Hepatocyte (in vitro differentiated cells): ENCODE measurements around the gene ALG3. TPM values are rescaled to one million over a fixed set of nuclear protein-coding genes. Genes with fewer than 3 reads are reported as not detected.

Experiments
- microRNA counts: library from miRNA; unstranded; fragments of <30 nt; microRNA quantifications from one replicate; lab custom pipeline; 2017
- microRNA-seq: library from miRNA; unstranded; fragments of <30 nt; microRNA quantifications from one replicate; pipeline ENCODE4, GENCODE V29; 2017
- polyA plus RNA-seq: library from polyadenylated mRNA; unstranded; fragments of >200 nt; fragmentation: Nextera tagmentation; extraction: Ambion mirVana; gene quantifications from 2 replicates; pipeline ENCODE4 v1.2.1, GENCODE V29; 2016
- small RNA-seq: library from RNA; depleted of rRNA; stranded (forward); fragments of <200 nt; gene quantifications from one replicate; pipeline ENCODE3, GENCODE V24; 2014
- total RNA-seq: library from RNA; depleted of rRNA; stranded (reverse); fragments of >200 nt; gene quantifications from 2 replicates; pipeline ENCODE4 v1.2.3, GENCODE V29; 2014

The ALG3 gene
- total and polyA plus RNA-seq, 2 experiments from 2014 or later: 52.3 to 122 TPM

MicroRNAs encoded within 50 kb of the gene (microRNA counts, 767-probe panel; counts per million panel counts)
- not detected for microRNA hsa-miR-1224-3p (lab: Ali Mortazavi, UCI)
- microRNA hsa-miR-1224-5p (lab: Ali Mortazavi, UCI): not detected

Small RNAs within 50 kb of the gene (microRNA-seq; reads per million reads assigned to microRNA genes)
- 38.9 reads per million, percentile 49 among the genes with 10 or more reads in this experiment for gene MIR1224

Small RNAs within 50 kb of the gene (small RNA-seq; reads per million reads assigned to genes)
- 0.59 reads per million, percentile 48 among the genes with 10 or more reads in this experiment for gene MIR1224

Other genes with a start within 250 kb of the ALG3 start
- gene ABCC5, start 231.1 kb downstream of the ALG3 start, total RNA-seq: 27.1 and 27.8 TPM in 2 replicates
- gene ABCC5, start 231.1 kb downstream of the ALG3 start, polyA plus RNA-seq: 36.5 and 41.4 TPM in 2 replicates
- gene HTR3D, start 217.2 kb downstream of the ALG3 start, total RNA-seq: not detected in 2 replicates
- gene HTR3D, start 217.2 kb downstream of the ALG3 start, polyA plus RNA-seq: not detected in 2 replicates
- gene HTR3C, start 195.9 kb downstream of the ALG3 start, total RNA-seq: not detected in 2 replicates
- gene HTR3C, start 195.9 kb downstream of the ALG3 start, polyA plus RNA-seq: not detected in 2 replicates
- gene HTR3E, start 151.9 kb downstream of the ALG3 start, total RNA-seq: not detected in 2 replicates
- gene HTR3E, start 151.9 kb downstream of the ALG3 start, polyA plus RNA-seq: not detected in 2 replicates
- 34.6 and 35.0 TPM in 2 replicates for gene EIF2B5, start 113.6 kb downstream of the ALG3 start, total RNA-seq
- 35.6 and 41.0 TPM in 2 replicates for gene EIF2B5, start 113.6 kb downstream of the ALG3 start, polyA plus RNA-seq
- gene DVL3, start 93.6 kb downstream of the ALG3 start, total RNA-seq: 45.9 and 49.1 TPM in 2 replicates
- 121 and 154 TPM in 2 replicates for gene DVL3, start 93.6 kb downstream of the ALG3 start, polyA plus RNA-seq
- 222 and 243 TPM in 2 replicates for gene AP2M1, start 74.1 kb downstream of the ALG3 start, total RNA-seq
- gene AP2M1, start 74.1 kb downstream of the ALG3 start, polyA plus RNA-seq: 389 and 436 TPM in 2 replicates
- gene ABCF3, start 62.8 kb downstream of the ALG3 start, total RNA-seq: 31.6 and 33.1 TPM in 2 replicates
- gene ABCF3, start 62.8 kb downstream of the ALG3 start, polyA plus RNA-seq: 62.7 and 68.8 TPM in 2 replicates
- gene VWA5B2, start 19.4 kb downstream of the ALG3 start, total RNA-seq: 0.40 and 3.2 TPM in 2 replicates
- 1.0 and 1.5 TPM in 2 replicates for gene VWA5B2, start 19.4 kb downstream of the ALG3 start, polyA plus RNA-seq
- 8.4 and 9.8 TPM in 2 replicates for gene EEF1AKMT4, start 710 bp upstream of the ALG3 start, total RNA-seq
- gene EEF1AKMT4, start 710 bp upstream of the ALG3 start, polyA plus RNA-seq: 13.5 and 16.5 TPM in 2 replicates
- not detected in 2 replicates for gene CAMK2N2, start 12.6 kb upstream of the ALG3 start, total RNA-seq
- 0.11 and 0.30 TPM in 2 replicates for gene CAMK2N2, start 12.6 kb upstream of the ALG3 start, polyA plus RNA-seq
- gene ECE2, start 27.1 kb upstream of the ALG3 start, total RNA-seq: not detected in 2 replicates
- not detected in 2 replicates for gene ECE2, start 27.1 kb upstream of the ALG3 start, polyA plus RNA-seq
- 221 and 232 TPM in 2 replicates for gene PSMD2, start 50.3 kb upstream of the ALG3 start, total RNA-seq
- gene PSMD2, start 50.3 kb upstream of the ALG3 start, polyA plus RNA-seq: 241 and 268 TPM in 2 replicates
- gene EIF4G1, start 65.6 kb upstream of the ALG3 start, total RNA-seq: 206 and 254 TPM in 2 replicates
- gene EIF4G1, start 65.6 kb upstream of the ALG3 start, polyA plus RNA-seq: 200 and 204 TPM in 2 replicates
- gene FAM131A, start 88.6 kb upstream of the ALG3 start, total RNA-seq: 12.6 and 17.7 TPM in 2 replicates
- gene FAM131A, start 88.6 kb upstream of the ALG3 start, polyA plus RNA-seq: 10.2 and 12.2 TPM in 2 replicates
- gene CLCN2, start 112.6 kb upstream of the ALG3 start, total RNA-seq: 11.8 and 12.3 TPM in 2 replicates
- gene CLCN2, start 112.6 kb upstream of the ALG3 start, polyA plus RNA-seq: 11.9 and 12.8 TPM in 2 replicates
- gene POLR2H, start 112.7 kb upstream of the ALG3 start, total RNA-seq: 125 and 126 TPM in 2 replicates
- 95.1 and 106 TPM in 2 replicates for gene POLR2H, start 112.7 kb upstream of the ALG3 start, polyA plus RNA-seq
- gene THPO, start 129.2 kb upstream of the ALG3 start, total RNA-seq: 1.5 and 1.8 TPM in 2 replicates
- gene THPO, start 129.2 kb upstream of the ALG3 start, polyA plus RNA-seq: 4.0 and 5.2 TPM in 2 replicates
- 13.6 and 15.0 TPM in 2 replicates for gene CHRD, start 131.1 kb upstream of the ALG3 start, total RNA-seq
- 13.3 and 16.1 TPM in 2 replicates for gene CHRD, start 131.1 kb upstream of the ALG3 start, polyA plus RNA-seq